NCI-H2196 treated with DMSO at 0.1 percent for 48 hours (cell line): ENCODE measurements around the gene ACADSB.

Source experiments
- DNase-seq: peaks from one replicate; lab custom pipeline; 2025; ENCODE audit not compliant: unreplicated experiment; lab: John Stamatoyannopoulos, UW

ACADSB gene

DNA sequence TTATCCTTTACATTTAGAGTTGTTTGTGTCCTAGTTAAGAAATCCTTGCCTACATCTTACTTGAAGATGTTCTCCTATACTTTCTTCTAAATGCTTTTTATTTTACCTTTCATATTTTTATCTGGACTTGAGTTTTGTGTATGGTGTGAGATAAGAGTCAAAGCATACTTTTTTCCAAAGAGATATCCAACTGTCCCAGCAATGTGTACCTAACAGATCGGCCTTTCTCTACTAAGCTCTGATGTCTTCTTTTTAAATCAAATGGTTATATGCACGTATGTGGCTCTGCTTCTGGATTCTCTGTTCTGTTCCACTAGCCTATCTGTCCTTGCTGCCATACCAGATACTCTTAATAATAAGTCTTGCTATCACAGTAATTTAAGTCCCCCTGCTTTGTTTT, 7.4 kb upstream of the ACADSB start:
- no peak for DNase-seq

DNA sequence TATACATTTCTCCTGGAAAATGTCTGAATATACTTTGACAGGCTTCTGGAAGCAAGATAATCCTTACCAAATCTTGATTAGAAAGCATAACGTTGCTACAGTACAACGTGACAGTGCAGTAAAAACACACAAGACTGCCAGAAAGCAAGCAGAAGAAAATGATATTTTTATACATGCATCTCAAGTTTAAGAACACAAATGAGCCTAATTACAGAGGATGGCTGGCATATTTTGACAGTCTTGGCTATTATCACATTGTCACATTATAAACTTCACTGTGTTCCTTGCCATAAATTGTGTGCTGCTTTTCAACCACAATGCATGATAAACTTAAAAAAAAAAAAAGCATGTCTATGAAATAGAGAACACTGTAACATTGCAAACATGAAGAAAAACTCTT, 4.5 kb upstream of the ACADSB start:
- no peak for DNase-seq

DNA sequence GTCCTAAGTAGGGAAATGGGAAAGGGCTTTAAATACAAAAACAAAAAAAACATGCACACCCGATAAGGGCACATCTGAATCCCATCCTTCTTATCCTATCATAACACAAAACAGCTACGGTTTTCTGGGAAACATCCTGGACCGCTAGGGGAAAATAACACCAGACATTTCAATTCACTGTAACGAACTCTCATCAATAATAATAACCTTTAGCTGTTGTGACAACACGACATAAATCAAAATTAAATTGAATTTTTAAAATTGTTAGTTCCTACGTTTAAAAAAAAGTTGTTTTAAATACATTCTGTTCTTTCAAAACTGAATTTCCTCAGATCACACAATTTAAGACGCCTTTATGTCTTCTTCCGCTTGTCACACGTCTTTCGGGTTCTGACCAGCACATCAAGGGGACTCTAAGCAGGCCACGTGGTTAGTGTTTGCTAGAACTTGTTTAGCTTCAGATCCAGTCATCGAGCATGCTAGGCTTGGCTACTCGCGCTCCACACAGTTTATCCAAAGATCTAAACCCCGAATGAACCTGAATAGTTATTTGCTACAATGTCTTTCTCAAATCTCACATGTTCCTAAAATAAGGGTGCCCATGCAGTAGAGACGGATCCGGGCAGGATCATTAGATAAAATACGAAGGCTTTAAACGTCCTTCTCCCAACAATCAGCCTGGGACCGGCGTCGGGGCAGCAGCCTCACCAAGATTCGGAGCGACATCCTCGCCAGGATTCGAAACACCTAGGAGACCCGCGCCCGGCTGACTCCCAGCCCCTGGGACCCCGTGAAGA, 1.1 kb upstream of the ACADSB start:
- DNase-seq, result no peak

DNA sequence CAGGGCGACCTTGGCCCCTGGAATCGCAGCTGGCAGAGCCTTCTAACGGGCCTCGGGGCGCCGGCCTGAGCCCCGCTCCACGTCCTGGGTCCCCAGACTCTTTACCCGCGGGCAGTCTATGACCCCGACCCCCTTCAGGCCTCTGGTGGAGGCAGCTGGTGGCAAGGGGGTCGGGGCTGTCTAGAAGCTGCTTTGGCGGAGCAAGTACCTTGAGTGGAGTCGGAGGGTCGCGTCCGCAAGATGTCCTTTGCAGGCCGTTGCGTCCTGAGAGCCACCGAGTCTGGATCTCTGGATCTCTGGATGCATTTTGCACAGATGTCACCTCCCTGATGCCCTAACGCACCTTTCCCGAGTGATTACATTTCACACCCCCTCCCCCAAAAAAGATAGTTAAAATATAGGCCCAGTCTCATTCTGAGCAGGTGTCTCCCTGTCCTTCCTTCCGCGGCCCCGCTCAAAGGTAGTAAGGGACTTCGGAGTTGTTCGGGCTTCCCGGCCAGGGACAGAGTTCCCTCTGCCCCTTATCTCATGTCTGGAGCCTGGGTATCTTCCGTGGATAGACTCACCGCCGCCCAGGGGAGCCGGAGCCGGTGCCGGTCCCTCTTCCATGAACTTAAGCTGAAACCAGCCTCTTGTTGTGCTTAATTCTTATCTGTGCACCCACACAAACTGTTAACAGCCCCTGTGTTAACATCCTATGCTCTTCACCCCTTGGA, 457 bp downstream of the ACADSB start:
- DNase-seq, result no peak

DNA sequence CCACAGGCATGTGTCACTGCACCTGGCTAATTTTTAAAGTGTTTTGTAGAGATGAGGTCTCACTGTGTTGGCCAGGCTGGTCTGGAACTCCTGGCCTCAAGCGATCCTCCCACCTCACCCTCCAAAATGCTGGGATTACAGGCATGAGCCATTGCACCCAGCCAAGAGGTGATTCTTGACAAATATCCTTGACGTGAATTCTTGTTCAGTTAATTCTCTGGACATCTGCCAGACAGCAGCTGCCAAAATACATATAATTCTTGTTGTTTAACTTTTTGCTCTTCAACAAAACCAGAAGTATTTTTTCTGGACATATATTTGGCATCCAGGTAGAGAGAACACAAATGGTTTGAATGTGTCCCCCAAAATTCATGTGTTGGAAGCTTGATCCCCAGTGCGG, 3.2 kb downstream of the ACADSB start:
- DNase-seq, result no peak

DNA sequence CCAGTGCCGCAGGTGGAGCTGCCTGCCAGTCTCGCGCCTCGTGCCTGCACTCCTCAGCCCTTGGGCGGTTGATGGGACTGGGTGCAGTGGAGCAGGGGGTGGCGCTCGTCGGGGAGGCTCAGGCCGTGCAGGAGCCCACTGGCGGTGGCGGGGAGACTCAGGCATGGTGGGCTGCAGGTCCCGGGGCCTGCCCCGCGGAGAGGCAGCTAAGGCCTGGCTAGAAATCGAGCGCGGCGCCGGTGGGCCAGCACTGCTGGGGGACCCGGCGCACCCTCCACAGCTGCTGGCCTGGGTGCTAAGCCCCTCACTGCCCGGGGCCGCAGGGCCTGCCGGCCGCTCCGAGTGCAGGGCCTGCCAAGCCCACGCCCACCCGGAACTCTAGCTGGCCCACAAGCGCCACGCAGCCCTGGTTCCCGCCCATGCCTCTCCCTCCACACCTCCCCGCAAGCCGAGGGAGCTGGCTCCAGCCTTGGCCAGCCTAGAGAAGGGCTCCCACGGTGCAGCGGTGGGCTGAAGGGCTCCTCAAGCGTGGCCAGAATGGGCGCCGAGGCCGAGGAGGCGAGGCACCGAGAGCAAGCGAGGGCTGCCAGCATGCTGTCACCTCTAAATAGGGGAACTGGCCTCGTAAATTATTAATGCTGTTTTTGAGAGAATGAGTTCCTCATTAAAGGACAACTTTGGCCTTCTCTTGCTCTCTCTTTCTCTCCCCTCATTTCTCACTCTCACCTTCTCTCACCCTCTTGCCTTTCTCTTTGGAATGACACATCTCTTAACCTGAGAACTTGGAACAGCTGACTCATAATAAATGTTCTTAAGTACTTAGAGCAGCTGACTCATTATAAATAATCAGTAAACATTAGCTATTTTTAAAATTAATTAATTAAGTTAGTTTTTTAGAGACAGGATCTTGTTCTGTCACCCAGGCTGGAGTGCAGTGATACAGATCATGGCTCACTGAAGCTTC, 4.9 kb downstream of the ACADSB start:
- DNase-seq, result no peak

DNA sequence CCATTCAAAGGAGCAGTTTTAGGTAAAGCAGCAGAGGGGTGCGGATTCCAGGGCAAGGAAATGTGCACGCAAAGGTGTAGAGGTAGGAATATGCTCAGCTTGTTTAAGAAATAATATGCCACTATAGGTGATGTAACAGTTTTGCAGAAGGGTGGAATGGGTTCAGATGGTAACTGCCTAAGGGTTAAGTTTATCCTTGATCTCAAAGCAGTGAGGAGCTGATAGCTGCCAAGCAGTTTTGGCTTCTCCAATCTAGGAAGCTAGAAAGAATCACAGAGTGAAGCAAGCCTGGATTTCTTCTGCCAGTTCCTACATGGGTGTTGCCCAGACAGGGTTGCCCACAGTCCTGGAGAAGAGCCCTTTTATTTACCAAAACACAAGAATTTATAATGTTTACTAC, 6.0 kb downstream of the ACADSB start:
- DNase-seq, result no peak

DNA sequence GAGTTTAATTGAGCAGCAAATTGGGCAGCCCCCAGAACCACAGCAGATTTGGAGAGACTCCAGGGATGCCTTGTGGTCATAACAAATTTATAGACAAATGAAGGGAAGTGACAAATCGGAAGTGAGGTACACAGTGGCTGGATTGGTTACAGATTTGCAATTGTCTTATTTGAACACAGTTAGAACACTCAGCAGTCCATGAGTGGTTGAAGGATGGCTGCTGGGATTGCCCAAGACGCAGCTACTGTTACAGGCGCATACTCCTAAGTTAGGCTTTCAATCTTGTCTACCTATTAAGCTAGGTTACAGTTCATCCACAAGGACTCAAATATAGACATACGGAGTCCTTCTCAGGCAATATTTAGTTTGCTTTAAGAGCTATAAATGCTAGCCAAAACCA, 7.4 kb downstream of the ACADSB start:
- no peak for DNase-seq

DNA sequence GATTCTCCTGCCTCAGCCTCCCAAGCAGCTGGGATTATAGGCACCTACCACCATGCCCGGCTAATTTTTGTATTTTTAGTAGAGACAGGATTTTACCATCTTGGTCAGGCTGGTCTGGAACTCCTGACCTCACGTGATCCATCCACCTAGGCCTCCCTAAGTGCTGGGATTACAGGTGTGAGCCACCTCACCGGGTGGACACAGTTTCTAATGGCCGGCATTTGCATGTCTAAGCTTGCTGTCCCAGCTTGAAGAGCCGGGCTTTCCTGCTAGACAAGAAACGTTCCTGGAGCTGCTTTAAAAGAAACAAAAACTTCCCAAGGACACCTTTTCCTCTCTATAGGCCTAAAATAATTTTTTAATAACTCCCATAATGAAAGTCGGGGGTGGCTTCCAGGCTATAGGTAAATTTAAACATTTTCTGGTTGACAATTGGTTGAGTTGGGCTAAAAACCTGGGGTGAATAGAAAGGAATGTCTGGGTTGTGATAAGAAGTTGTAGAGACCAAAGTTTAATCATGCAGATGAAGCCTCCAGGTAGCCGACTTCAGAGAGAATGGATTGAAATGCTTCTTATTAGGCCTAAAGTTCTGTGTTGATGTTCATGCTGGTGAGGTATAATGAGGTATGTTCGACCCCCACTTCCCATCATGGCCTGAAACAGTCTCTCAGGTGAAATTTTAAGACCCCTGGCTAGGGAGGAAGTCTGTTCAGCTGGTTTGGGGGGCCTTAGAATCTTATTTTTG, 8.8 kb downstream of the ACADSB start:
- no peak for DNase-seq

DNA sequence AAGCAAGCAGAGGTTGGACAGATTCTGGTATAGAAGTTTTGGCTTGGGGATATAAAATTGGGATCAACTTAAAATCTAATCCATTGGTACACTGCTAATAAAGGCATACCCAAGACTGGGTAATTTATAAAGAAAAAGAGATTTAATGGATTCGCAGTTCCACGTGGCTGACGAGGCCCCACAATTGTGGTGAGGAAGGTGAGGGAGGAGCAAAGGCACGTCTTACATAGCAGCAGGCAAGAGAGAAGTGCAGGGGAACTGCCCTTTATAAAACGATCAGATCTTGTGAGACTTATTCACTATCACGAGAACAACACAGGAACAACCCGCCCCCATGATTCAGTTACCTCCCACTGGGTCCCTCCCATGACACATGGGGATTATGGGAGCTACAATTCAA, 9.7 kb downstream of the ACADSB start:
- no peak for DNase-seq

DNA sequence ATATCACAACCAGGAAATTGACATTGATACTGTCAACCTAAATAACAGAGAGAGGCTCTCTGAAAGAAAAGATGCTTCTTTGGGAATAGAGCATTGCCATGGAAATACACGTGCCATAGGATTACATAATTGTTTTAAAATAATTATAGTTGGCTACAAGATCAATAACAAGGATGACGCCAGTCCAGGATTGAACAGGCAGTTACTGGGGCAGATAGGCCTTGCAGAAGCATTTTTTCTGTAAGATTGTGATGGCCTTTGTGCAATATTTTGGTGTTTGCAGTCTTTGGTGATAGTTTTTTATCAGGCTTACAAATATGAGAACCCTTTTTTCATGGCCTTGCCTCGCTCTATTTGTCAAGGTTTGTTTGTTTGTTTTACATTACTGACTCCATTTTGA, 10.5 kb downstream of the ACADSB start:
- DNase-seq, result no peak

DNA sequence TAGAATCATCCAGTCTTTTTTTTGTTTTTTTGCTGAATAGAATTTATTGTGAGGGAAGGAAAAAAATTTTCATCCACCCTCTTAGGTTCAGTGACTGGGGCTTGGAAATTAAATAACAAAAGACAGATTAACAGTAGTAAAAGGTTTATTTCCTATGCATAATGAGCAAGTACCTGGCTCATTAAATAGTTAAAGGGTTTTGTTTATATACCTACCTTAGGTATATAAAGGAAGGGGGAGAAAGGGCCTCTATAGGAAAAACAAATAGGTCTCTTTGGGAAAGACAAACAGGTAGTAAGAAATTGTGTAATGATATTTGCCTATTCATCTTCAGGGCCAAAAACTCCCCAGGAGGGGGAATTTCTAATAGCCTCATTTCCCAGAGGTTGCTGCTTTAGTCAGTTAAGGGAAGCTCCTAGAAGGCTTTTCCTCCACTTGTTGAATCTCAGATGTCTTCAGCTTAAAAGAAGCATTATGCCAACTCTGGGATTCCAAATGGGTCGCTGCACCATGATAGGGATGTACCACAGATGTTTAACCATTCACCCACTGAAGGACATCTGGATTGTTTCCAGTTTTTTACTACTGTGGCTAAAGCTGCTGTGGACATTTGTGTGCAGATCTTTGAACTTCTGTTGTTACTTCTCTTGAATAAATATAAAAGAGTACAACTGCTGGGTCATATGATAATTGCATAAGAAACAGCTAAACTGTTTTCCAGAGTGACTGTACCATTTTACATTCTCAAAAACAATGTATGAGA, 11.3 kb downstream of the ACADSB start:
- no peak for DNase-seq

DNA sequence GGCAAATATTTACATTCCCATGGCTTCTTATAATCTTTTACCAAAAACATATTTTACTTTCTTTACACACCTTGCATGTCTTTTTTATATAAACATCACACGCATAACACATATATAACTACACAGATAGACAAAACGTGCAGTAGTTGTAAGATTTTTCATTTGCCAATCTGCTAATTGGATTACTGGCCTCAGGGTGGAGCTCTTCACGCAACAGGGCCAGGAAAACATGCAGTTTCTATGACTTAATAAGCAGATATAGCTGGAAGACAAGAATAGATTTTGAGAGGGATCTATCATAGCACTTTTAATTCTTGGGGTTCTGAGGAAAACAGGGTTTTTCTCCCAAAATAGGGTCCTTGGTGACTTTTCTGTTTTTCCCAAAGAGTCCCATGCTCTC, 12.7 kb downstream of the ACADSB start:
- DNase-seq, result no peak

DNA sequence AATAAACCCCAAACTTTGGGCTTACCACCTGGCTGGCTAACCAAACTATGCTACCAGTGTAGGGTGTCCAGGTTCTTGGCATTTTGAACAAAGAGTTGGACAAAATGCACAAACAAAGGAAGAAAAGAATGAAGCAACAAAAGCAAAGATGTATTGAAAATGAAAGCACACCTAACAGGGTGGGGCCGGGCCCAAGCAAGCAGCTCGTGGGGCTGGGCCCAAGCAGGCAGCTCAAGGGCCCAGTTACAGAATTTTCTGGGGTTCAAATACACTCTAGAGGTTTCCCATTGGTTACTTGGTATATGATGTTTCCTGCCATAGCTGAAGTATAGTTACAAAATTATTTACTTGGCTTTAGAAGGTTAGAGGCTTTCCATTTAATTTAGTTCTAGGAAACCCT, 15.7 kb downstream of the ACADSB start:
- DNase-seq, result no peak

DNA sequence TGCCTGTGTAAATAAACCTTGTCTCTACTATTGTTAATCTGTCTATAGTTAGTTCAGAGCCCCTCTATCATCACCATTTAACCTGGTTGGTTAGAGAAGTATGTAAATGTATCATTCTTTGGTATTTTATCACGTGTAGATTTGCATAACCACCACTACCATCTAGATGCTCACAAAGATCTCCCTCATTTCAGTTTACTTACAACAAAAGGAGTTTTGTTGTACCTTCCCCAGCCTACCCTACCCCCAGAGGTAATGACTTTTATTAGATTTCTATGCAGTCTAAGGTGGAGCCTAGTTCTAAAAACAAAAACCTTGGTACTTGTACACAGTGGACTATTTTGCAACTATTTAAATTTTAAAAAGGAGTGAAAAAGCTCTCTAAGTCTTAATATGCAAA, 17.5 kb downstream of the ACADSB start:
- DNase-seq, result no peak

DNA sequence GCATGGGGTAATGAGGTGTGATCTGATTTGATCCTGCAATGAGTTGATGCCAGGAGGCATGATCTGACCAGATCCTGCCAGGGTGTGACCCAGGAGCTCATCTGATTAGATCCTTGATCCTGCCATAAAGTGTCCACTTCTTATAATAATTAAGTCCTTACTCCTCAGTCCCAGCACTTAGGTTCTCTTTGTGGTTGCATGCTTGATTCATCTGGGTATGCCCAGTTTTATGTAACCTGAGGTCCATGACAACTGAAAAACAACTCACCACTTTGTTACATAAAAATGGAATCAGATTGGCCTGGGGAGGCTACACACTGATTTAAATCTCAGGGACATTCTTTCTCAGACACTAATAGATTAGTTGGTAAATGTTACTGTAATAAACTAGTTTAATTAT, 19.1 kb downstream of the ACADSB start:
- DNase-seq, result no peak

DNA sequence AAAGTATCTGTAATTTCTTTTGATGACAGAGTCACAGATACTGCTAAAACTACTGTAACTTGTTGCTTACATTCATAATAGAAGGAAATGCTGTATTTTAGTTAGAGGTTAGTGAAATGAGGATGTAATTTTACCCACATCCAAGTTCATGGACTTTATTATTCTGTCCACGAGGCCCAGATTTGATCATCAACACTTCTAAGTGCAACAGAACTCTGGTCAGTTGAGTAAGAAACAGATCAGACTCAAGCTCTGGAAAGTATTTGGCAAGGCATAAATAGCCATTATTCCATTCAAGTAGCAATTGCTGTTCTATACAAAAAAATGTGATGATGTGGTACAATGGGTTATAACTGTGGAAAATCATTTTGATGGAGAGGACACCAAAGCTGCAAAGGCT, 22.3 kb downstream of the ACADSB start:
- no peak for DNase-seq

DNA sequence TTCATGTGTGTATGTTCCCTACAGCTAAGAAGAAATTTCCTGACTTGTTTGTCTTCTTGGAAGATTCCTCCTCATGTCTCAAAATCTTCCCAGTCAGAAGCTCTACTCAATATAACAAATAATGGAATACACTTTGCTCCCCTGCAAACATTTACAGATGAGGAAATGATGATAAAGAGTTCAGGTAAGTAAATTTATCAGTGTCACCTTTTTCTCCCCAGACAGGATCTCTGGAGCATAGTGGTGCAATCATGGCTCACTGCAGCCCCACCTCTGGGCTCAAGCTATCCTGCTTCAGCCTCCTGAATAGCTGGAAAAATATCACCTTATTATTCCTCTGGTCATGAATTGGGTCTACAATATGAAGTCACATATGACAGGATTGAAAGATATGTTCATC, 25.5 kb downstream of the ACADSB start:
- no peak for DNase-seq

DNA sequence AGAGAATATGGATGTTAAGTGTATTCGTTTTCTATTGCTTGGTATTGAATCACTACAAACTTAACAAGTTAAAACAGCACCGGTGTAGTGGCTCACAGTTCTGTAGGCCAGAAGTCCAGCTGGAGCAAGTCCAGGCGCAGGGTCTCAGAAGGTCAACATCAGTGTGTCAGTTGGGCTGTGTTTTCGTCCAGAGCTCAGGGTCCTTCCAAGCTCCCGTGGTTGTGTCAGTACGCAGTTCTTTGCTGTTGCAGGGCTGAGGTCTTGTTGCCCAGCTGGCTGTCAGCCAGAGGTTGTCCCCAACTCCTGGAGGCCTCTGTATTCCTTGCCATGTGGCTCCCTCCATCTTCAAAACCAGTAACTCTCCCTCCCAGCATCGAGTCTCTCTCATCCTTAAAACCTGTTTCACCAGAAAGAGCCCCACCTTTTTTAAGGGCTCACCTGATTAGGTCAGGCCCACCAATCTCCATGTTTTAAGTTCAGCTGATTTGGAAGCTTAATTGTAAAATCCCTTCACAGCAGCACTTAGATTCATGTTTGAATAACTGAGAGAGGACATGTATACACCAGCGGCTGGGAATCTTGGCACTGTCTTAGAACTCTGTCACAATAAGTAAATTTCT, 26.8 kb downstream of the ACADSB start:
- no peak for DNase-seq
